ENCODE results near the gene CNGB1. TPM values are rescaled to one million over a fixed set of nuclear protein-coding genes. Genes with fewer than 3 reads are reported as not detected.
"Not testable (repeated sequence)": the region's sequence is repeated elsewhere in the genome, so short reads cannot be mapped to it uniquely, and the experiment has no call there.

Gene CNGB1
- total RNA-seq, 1 experiment from 2014 or later, result not detected

GRCh38 chr16:57929250-57929649, 41.7 kb downstream of the CNGB1 start:
- DNase-seq (ENCODE audit: low spot score), result no peak

- DNase-seq (ENCODE audit: low spot score), result no peak
These were observed 44.9 kb downstream of the CNGB1 start for GRCh38 chr16:57926041-57926440.

DNA sequence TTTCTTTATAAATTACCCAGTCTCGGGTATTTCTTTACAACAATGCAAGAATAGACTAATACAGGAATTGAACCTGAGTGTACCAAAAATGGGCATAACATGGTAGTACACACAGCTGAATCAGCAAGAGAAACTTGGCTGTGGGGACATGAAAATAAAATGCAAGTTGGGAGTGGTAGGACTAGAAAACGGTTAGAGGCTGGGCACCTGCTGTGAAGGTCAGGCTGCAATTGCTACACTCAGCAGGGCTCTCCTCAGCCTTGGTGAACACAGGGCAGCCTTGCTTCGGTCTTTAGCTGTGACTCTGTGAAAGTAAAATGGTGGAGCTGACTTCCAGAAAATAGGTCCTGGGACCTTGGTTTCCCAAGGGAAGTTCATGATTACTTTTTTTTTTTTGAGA, 45.6 kb downstream of the CNGB1 start:
- DNase-seq (ENCODE audit: low spot score), result no peak

DNA sequence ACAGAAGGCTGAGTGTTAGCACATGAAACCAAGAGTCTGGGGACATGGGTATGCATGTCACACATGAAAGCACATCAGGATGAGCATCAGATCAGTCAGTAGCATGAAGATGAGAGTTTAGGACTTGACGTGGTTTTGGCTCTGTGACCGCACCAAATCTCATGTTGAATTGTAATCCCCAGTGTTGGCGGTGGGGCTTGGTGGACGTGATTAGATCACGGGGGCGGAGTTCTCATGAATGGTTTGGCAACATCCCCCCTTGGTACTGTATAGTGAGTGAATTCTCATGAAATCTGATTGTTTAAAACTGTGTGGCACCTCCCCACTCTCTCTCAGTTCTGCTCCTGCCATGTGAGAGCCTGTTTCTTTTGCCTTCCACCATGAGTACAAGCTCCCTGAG, 46.4 kb downstream of the CNGB1 start:
- DNase-seq (ENCODE audit: low spot score), result no peak

DNA sequence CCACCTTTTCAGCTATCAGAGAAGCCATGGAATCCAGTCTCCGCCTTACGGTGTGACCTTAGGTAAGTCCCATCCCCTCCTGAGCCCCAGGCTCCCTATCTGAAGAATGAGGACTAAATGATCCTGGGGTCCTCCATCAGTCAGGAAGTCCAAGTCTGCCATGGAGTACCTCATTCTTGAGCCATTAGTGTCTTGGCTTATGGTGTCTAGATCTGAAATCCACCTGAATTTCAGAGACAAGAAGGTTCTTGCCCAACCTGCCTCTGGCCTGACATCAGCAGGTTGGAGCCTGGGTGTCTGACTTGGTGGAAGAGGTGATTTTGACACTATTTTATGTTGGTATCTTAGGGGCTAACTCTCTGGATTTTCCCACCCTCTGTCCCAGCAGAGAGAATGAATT, 47.1 kb downstream of the CNGB1 start:
- no peak for DNase-seq (ENCODE audit: low spot score)

GRCh38 chr16:57923418-57923817, 47.5 kb downstream of the CNGB1 start:
- DNase-seq (ENCODE audit: low spot score), result no peak

GRCh38 chr16:57920880-57921229, 50.1 kb downstream of the CNGB1 start:
- DNase-seq (ENCODE audit: low spot score), result no peak

DNA sequence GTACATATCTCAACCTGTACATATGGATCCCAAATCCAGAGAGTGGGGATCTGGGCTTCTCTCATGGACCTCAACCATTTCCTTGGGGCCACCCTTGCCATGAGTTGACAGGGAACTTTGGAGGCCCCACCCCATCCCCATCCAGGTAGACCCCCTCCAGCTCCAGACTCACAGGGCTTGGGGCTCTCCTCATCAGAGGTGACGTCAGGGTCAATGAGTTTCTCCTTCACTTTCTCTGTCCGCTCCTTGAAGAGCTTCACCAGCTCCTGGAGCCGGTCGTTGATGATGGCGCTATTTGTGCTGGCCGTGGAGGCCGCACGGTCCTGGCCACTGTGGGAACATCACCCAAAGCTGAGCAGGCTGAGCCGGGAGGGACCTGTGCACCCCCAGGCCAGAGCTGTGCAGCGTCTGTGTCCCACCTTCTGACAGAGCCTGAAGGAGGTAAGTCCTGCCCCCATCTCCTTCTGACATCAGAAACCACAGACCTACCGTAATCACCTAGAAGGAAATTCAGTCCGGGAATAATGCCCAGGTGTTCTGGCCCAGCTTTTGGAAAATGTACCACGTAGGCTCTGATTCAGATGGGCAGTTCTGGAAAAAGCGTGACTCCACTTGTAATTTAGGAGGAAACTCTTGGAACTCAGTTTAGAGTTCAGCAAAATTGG, 50.6 kb downstream of the CNGB1 start:
- DNase-seq (ENCODE audit: low spot score), result no peak

DNA sequence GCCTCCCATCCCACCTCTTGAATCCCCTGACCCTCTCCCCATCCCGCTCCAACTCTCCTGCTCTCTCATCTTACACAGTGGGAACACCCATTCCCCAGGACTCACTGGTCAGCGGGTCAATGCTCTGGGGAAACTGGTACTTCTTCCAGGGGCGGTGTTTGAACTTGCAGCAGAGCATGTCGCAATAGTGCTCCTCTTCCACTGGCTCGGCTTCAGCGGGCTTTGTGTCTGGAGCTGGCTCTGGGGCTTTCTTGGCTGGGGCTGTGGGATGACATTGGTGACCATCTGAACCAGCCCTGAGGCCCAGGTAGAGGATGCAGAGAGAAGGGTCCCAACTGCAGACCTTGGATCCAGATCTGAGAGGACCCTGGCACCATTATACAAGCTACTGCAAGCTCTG, 51.9 kb downstream of the CNGB1 start:
- DNase-seq (ENCODE audit: low spot score), result no peak

GRCh38 chr16:57918444-57918843, 52.5 kb downstream of the CNGB1 start:
- no peak for DNase-seq (ENCODE audit: low spot score)

GRCh38 chr16:57917929-57918328, 53.0 kb downstream of the CNGB1 start:
- not testable (repeated sequence) for DNase-seq (ENCODE audit: low spot score)

DNA sequence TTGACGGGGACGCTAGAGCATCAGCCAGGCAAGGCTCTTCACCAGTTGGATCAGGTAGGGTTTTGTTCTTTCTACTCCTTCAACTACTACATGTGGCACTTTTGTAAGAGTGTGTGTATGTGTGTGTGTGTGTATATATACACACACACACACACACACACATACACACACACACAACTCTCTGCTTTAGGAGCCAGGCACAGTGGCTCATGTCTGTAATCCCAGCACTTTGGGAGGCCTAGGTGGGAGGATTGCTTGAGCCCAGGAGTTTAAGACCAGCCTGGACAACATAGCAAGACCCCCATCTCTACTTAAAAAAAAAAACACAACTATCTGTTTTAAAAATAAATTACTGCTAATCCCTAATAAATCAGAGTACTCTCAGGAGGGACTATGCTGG, 53.4 kb downstream of the CNGB1 start:
- DNase-seq (ENCODE audit: low spot score), result not testable (repeated sequence)

- DNase-seq (ENCODE audit: low spot score), result peak; percentile 6
These were observed 54.0 kb downstream of the CNGB1 start for GRCh38 chr16:57916735-57917438.

DNA sequence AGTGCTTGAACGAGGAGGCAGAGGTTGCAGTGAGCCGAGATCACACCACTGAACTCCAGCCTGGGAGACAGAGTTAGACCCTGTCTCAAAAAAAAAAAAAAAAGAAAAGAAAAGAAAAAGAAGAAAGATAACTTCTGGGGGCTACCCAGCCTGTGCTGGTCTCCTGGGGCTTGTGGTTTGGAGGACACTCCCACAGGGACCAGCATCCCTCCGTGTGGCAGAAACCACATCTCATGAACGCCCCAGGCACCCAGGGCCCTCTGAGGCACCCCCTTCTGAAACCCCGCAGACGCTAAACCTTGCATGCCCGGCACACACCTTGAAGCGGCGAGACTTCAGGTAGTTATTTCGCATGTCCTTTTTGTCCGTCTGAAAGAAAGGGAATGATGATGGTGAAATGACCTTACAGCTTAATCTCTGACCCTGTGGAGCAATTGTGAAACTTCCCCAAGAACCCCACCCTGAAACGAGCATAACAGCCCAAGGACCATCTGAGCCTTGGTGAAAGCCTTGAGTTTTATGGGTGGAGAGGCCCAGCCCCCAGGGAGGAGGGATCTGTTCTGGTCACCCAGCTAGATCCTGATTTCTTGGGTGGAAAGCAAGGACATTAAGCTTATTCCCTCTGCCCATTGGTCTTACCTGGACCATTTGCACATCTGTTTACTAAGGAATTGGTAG, 55.0 kb downstream of the CNGB1 start:
- no peak for DNase-seq (ENCODE audit: low spot score)

DNA sequence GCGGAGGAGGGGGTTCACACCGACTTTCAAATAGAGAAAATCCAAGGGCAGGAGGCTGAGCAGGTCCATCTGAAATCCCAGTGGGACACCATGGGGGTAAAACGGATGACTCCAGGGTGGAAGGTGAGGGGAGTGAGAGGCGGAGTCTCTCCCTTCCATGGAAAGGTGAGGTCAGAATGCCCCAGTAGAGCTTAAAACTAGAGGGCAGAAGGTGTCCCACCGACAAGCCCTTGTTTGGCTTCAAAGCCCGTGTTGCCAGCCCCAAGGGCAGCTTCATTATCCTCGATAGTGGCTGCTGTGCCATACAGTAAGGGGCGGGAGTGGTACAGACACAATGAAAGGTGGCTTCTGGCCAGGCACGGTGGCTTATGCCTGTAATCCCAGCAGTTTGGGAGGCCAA, 55.7 kb downstream of the CNGB1 start:
- no peak for DNase-seq (ENCODE audit: low spot score)

DNA sequence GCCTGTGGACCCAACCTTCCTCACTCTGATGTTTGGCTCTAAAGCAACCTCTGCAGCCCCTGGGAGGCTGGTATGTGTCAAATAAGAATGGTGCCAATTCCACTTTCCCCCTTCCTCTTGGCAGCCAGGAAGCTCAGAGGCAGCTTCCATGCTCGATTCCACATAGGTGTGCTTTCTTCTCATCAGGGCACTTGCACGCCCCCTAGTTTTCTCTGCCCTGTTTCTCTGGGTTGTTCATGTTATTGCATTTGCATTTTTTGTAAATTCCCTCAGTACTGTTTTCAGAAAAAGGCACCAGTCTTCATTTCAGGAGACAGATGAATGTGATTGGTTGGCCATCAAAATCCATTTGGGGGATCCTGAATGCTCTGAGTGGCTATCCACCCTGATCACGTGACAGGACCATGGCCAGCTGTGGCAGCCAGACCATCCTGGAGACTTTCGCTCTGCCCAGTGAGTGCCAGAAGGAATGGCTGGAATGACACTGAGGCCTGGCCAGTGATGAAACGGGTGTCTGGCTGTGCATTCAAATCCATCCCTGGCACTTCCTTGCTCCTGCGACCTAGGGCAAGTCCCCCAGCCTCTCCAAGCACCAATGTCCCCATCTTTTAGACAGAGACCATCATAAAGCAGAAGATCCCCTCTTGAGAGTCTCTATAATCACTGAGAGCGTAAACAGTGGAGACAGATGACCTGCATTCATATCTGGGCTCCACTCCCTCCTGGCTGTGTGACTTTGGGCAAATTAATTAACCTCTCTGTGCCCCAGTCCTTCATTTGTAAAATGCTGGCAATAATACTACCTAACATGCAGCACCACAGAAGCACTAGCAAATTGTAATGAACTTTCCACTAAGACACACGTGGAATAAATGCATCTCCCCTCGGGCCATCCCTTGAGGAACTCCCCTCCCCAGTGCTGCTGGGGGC, 56.4 kb downstream of the CNGB1 start:
- peak; percentile 11 for DNase-seq (ENCODE audit: low spot score)

DNA sequence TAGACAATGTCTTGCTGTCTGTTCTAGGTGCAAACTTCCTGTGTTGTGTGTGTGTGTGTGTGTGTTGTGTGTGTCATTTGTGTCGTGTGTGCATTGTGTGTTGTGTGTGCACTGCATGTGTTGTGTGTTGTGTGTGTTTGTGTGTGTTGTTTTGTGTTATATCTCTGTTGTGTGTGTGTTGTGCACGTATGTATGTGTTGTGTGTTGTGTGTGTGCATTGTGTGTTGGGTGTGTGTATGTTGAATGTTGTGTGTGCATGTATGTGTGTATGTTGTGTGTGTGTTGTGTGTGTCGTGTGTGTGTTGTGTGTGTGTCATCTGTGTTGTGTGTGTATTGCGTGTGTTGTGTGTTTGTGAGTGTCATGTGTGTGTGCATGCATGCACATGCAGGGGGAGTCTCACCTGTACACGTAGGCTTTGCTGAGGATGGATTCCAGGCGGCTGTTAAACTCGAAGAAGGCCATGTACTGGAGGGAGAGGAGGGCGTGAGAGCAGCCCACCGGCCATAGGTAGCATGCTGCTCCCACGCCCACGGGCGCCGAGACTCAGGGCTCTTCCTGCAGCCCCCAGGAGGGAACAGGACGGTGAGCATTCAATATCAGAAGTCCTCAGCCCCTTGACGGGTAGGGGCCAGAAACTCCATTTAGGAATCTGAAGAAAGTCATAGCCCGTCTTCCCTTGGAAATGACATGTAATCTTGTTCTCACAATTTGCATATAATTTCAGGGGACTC, 58.2 kb downstream of the CNGB1 start:
- DNase-seq (ENCODE audit: low spot score), result no peak

DNA sequence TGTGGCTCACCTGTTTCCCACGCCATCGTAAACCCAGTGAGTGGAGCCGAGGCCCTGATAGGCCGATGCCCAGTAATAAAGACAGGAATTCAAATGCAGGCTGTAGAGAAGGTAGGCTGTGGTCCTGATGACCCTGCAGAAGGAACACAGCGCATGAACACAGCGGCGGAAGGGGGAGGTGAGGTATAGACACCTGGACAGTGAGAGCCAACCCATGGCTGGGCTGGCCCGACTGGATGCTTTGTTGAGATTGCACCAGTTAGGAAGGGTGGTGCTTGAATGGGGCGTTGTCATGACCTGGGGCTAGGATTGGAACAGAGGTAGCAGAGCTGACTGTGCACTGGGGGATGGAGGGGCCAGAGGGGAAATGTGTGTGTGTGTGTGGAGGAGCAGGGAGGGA, 59.2 kb downstream of the CNGB1 start:
- no peak for DNase-seq (ENCODE audit: low spot score)

DNA sequence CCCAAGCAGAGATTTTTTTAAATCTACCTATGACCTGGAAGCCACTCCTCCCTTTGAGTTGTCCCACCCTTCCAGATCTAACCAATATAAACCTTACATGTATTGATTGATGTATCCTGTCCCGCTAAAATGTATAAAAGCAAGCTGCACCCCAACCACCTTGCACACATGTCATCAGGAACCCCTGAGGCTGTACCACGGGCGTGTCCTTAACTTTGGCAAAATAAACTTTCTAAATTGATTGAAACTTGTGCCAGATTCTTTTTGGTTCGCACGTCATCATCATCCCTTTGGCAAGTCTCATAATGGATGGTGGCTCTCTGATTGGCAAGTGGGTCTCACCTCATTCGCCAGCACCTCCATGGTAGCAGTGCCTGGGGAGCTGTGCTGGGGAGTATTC, 60.2 kb downstream of the CNGB1 start:
- DNase-seq (ENCODE audit: low spot score), result no peak

- no peak for DNase-seq (ENCODE audit: low spot score)
These were observed 62.4 kb downstream of the CNGB1 start for GRCh38 chr16:57908409-57908987.
